GM21447 (cell line): ENCODE results near the gene LONP1.
"Not testable (repeated sequence)": the region's sequence is repeated elsewhere in the genome, so short reads cannot be mapped to it uniquely, and the experiment has no call there.

Experiments used
- ATAC-seq: cut with Tn5 transposase; IDR thresholded peaks from one replicate; pipeline ENCODE4 v1.9.1; 2021; ENCODE audit not compliant: unreplicated experiment

Gene LONP1, protein sequence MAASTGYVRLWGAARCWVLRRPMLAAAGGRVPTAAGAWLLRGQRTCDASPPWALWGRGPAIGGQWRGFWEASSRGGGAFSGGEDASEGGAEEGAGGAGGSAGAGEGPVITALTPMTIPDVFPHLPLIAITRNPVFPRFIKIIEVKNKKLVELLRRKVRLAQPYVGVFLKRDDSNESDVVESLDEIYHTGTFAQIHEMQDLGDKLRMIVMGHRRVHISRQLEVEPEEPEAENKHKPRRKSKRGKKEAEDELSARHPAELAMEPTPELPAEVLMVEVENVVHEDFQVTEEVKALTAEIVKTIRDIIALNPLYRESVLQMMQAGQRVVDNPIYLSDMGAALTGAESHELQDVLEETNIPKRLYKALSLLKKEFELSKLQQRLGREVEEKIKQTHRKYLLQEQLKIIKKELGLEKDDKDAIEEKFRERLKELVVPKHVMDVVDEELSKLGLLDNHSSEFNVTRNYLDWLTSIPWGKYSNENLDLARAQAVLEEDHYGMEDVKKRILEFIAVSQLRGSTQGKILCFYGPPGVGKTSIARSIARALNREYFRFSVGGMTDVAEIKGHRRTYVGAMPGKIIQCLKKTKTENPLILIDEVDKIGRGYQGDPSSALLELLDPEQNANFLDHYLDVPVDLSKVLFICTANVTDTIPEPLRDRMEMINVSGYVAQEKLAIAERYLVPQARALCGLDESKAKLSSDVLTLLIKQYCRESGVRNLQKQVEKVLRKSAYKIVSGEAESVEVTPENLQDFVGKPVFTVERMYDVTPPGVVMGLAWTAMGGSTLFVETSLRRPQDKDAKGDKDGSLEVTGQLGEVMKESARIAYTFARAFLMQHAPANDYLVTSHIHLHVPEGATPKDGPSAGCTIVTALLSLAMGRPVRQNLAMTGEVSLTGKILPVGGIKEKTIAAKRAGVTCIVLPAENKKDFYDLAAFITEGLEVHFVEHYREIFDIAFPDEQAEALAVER

DNA sequence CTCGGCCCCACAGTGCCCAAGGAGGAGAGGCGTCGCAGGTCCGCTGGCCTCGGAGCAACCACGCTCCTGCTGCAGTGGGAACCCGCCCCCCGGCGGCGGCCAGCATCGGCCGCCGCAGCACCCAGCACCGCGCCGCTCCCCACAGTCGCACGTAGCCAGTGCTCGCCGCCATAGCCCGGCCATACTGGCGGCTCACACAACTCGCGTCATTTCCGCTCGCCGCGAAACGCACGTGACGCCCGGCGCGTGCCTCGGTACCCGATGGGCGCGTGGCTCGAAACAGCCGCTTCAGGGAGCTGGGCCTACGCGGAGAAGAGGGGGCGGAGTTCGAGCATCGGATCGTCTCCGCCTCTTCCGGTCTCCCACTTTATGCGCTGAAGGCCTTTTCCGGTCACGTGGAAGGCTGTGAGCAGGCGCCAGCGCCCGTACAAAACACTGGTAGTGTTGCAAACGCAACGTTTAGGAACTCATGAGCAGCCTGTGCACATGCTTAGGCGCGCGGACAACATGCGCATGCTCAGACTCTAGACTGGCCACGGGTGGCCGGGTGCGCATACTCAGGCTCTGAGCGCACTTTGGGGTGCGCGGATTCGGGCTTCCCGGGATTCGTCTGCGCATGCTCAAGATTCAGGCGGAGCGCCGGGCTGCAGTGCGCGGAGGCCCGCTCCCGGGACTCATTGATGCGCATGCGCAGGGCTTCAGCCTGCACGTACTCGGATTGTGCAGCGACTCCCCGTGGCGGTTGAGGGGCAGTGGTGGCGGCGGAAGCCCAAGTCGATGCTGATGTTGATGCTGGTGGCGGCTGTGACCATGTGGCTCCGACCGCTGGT, at the start of gene LONP1, which contains the start of gene CATSPERD:
TSS of gene LONP1 (minus strand) at position 186 of the 830 bp plus-strand sequence. CDS start at position 172, 14 bp downstream.
TSS of gene CATSPERD (plus strand) at position 677 of the 830 bp plus-strand sequence. CDS start at position 778, 101 bp downstream.
- ATAC-seq, result peak; percentile 80

DNA sequence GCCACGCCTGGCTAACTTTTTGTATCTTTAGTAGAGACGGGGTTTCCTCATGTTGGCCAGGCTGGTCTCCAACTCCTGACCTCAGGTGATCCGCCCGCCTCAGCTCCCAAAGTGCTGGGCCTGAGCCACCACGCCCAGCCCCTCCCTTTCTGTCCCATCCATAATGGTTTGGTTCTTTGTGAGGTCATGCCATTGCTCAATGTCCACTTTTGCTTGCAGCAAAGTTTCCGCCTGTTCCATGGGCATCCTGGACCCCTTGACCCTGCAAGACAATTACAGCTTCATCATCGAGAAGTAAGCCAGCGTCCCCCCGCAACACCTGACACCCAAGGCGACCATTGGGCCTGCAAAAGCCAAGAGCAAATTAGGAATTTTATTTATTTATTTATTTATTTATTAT, 48.0 kb upstream of the LONP1 start:
- ATAC-seq, result no peak

DNA sequence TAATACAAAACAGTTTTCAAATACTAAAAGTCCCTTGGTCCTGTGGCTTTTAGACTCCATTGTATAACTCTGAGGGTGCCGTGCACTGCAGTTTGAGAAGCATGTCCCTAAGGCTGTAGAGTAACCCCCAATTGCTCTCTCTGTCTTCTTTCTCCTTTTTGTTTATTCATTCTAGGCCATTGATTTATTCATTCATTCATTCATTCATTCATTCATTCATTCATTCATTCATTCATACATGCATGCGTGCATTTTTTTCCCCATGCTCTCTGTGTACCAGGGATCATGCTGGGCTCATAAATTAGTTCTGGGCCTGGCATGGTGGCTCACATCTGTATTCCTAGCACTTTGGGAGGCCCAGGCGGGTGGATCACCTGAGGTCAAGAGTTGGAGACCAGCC, 45.3 kb upstream of the LONP1 start:
- no peak for ATAC-seq

DNA sequence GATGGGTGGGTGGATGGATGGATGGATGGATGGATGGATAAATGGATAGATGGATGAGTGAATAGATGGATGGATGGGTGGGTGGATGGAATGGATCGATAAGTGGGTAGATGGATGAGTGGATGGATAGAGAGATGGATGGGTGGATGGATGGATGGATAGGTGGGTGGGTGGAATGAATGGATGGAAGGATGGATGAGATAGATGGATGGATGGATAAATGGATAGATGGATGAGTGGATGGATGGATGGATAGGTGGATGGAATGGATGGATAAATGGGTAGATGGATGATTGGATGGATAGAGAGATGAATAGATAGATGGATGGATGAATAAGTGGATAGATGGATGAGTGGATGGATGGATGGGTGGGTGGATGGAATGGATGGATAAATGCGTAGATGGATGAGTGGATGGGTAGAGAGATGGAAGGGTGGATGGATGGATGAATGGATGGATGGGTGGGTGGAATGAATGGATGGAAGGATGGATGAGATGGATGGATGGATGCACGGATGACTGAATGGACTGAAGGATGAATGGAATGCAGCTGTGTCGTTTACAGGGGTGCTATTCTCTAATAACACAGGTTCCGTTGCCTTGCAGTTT, 42.8 kb upstream of the LONP1 start:
- no peak for ATAC-seq

DNA sequence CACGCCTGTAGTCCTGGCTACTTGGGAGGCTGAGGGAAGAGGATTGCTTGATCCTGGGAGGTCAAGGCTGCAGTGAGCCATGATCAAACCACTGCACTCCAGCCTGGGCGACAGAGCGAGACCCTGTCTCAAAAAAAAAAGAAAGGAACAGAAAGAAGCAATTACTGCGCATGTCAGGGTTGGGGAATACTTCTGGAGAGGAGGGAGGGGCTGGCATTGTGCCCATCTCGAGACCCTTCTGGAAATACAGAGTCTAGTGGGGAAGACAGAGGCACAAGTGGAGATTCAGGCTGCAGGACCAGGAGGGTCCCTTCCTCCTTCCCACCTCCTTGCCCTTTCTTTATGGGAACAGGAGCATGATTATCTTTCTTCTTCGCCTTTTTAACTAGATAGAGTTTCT, 33.8 kb upstream of the LONP1 start:
- no peak for ATAC-seq

DNA sequence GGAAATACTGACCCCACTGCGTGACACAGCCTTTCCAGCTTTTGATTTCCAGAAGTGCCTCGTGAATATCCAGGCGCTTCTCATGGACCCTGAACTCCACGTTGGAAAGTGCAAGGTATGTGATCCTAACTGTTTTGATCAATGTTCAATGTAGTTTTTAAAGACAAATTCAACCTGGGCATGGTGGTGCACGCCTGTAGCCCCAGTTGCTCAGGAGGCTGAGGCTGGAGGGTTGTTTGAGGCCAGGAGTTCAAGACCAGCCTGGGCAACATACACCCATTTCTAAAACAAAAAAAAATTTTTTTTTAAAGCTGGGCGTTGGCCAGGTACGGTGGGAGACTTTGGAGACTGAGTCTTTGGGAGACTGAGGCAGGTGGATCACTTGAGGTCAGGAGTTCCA, 31.8 kb upstream of the LONP1 start:
- ATAC-seq, result no peak

DNA sequence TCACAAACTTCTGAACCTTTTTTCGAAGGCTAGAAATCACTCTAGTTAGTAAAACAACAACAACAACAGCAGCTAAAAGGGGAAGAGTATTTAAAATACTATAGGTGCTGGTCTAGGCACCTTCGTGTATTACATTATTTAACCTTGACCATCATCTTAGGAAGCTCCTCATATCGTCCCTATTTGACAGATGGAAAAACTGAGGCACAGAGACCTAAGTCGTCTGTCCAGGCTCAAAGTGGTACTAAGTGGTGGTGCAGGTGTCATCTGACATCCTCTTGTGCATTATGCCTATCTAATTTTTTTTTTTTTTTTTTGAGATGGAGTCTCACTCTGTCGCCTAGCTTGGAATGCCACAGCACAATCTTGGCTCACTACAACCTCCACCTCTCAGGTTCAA, 29.6 kb upstream of the LONP1 start:
- ATAC-seq, result no peak

DNA sequence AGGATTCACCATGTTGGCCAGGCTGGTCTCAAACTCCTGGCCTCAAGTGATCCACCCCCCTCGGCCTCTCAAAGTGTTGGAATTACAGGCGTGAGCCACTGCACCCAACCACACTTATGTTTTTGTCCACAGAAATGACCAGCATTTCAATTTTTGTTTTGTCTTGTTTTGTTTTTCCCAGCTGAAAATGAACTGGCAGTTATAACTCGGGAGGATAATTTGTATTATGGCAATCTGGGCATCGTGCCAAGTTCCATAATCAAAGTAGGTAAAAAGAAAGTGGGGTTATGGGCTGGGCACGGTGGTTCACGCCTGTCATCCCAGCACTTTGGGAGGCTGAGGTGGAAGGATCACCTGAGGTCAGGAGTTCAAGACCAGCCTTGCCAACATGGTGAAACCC, 29.0 kb upstream of the LONP1 start:
- not testable (repeated sequence) for ATAC-seq

DNA sequence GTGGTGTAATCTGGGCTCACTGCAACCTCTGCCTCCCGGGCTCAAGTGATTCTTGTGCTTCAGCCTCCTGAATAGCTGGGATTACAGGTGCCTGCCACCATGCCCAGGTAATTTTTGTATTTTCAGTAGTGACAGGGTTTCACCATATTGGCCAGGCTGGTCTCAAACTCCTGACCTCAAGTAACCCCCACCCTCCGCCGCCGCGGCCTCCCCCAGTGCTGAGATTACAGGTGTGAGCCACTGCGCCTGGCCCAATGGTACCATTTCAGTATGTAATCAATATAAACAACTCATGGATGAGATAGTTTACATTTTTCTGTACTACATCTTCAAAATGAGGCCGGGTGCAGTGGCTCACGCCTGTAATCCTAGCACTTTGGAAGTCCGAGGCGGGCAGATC, 25.1 kb upstream of the LONP1 start:
- not testable (repeated sequence) for ATAC-seq

DNA sequence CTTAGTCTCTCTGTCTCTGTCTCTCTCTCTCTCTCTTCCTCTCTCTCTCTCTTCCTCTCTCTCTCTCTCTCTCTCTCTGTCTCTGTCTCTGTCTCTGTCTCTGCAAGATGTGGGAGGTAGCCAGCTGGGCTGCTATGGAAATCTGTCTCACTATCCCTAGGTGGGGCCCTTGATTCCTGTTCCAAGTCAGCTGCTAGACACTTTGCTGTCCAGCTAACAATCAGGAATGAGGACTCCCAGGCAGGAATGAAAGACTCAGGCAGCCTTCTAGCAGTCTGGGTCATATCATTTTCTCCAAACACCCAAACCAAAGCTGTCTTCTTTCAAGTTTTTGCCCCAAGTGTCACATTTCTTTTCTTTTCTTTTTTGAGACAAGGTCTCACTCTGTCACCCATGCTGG, 23.7 kb upstream of the LONP1 start:
- no peak for ATAC-seq

DNA sequence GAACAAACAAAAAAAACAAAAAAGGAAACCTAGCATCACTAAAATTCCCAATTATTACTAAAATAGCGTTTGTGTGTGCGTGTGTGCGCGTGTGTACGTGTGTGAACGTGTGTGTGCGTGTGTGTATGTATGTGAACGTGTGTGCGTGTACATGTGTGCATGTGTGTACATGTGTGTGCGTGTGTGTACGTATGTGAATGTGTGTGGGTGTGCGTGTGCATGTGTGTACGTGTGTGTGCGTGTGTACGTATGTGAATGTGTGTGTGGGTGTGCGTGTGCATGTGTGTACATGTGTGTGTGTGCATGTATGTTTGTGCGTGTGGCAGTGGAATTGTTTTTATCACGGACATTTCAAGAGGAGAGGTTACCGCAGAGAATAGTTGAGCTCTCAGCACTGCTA, 22.1 kb upstream of the LONP1 start:
- ATAC-seq, result no peak

DNA sequence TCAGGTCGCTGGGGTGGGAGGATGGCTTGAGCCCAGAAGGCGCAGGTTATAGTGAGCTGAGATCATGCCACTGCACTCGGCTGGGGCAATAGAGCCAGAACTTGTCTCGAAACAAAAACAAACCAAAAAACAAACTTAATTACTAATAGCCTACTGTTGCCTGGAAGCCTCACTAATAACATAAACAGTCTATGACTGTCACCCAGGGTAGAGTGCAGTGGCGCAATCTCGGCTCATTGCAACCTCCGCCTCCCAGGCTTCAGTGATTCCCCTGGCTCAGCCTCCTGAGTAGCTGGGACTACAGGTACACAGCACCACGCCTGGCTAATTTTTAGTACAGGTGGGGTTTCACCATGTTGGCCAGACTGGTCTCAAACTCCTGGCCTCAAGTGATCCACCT, 18.5 kb upstream of the LONP1 start:
- no peak for ATAC-seq

DNA sequence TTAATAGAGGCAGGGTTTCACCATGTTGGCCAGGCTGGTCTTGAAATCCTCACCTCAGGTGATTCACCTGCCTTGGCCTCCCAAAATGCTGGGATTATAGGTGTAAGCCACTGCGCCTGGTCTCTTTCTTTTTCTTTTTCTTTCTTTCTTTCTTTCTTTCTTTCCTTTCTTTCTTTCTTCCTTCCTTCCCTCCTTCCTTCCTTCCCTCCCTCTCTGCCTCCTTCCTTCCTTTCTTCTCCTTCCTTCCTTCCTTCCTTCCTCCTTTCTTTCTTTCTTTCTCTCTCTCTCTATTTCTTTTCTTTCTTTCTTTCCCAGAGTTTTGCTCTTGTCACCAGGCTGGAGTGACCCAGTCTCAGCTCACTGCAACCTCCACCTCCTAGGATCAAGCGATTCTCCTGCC, 13.2 kb upstream of the LONP1 start:
- ATAC-seq, result not testable (repeated sequence)

DNA sequence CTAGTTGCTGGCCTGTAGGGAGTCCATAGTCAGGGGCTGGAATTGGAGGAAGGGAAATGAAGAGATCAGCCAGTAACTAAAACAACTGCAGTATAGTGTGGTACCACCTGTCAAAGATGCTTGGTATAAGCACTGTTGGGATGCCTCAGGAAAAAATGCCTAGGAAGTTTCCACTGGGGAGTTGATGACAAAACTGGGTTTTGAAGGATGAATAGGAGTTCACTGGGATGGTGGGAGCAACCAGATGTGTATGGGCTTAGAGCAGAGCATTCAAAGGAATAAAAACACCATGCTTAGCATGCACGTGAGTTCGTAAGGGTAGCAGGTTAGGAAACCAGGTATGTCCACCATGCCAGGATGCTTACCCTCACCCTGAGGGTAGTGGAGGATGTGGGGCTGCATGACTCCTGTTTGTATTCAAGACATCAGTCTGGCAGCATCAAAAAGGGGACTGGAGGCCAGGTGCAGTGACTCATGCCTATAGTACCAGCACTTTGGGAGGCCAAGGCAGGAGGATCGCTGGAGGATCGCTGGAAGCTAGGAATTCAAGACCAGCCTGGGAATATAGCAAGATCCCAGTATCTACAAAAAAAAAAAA, 7.6 kb upstream of the LONP1 start:
- ATAC-seq, result no peak

DNA sequence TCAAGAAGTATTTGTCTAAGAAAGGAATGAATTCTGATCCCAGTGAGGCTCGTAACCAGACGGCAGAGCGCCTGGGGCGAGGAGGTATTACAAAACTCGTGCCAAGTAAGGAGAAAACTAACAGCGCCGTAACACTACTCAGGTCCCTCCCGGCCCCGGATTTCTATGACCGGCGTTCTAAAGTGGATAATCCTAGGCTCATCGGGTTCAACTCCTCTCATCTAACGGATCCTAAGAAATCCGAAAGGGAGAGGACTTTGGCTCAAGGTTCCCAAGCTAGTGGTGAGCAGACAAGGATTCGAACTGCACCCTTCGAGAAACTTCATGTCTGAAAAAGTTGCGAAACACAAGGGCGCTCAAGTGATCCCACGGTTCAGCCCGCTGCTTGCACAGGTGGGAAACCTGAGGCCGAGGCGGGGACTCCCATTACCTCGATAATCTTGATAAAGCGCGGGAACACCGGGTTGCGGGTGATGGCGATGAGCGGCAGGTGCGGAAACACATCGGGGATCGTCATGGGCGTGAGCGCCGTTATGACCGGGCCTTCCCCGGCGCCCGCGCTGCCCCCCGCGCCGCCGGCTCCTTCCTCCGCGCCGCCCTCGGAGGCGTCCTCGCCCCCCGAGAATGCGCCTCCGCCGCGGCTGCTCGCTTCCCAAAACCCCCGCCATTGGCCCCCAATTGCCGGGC, 529 bp downstream of the LONP1 start:
- peak; percentile 3 for ATAC-seq

DNA sequence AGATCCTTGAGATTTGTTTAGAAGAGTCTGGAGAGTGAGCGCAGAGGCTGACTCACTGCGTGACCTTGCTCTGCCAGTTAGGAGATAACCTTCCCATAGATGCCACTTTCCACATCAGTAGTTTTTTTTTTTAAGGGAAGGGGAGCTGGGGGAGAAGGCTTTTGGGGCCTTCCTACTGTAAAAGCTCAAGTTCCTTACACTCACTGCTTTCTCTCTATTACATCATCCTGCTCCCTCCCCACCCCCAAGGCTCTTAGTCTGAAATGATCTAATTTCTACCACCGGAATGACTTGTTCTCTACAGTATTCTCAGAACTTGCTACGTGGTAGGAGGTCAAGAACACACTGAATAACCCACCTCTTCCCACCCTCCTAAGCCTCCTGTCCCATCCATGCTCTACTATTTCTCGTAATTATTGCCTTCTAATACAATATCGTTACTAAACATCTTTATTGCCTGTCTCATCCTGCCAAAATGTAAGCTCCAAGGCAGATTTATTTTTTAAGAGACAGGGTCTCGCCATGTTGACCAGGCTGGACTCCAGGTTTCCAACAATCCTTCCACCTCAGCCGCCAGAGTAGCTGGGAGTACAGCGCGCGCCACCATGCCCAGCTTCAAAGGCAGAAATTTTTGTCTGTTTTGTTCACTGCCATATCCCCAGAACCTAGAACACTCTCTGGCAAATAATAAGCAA, 1.2 kb downstream of the LONP1 start:
- no peak for ATAC-seq

DNA sequence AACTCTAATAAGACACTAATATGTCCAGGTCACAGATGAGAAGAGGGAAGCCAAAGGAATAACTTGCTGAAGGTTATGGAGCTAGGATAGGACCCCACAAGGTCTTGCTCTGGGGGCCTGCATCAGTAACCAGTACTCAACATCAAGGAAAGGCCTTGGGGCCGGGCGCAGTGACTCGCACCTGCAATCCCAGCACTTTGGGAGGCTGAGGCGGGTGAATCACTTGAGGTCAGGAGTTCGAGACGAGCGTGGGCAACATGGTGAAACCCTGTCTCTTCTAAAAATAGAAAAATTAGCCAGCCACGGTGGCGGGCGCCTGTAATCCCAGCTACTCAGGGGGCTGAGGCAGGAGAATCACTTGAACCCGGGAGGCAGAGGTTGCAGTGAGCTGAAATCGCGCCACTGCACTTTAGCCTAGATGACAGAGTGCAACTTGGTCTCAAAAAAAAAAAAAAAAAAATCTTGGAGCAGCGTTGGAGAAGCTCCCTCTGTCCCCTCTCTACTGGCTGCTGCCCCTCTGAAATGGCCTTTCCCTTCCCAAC, 1.8 kb downstream of the LONP1 start:
- ATAC-seq, result no peak

DNA sequence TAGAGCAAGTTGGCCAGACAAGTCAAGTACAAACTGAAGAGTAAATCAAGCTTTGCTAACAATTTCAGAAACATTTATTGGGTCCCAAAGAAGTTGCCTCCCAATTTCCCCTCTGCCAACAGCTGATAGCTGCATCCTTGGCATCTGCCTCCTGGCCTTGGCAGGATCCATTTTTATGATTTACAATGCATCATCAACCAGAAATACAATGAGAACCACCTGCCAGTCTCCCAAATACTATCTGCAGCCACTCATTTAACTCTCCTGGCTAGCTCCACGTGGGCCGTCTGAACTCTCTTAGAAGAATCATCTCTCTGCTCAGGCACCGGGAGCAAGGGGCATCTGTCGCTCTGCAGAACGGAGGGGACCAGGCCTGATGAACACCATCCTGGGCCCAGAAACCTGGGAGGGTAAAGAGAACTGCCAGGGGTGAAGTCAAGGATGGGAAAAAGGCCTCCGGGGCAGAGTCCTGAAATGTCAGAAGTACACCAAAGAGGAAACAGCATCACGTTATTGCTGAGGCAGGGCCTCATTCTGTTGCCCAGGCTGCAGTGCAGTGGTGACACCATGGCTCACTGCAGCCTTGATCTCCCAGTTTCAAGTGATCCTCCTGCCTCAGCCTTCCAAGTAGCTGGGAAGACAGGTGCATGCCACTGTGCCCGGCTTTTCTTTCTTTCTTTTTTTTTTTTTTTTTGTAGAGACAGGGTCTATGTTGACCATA, 2.6 kb downstream of the LONP1 start:
- ATAC-seq, result no peak
